ENCODE data around the gene NEGR1.
A peak's percentile ranks its signal among the peaks of the same experiment; 100 is the strongest.

The NEGR1 gene

DNA sequence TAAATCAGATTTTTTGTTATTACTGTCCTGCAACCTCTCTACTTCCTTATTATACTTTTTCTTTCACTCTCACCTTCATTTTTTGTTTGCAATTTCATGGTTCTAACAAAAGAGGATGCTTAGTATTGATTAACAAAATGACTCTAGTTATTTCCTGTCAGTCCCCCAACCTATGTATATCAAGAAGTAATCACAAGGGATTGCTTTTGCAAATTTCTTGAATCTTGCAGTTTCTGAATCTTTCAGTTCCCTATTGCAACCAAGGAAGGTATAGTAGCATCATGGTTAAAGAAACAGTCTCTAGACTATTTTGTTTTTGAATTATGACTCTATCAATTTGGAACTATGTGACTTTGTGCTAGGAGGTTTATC, 446.9 kb downstream of the NEGR1 start:
- no peak for DNase-seq

DNA sequence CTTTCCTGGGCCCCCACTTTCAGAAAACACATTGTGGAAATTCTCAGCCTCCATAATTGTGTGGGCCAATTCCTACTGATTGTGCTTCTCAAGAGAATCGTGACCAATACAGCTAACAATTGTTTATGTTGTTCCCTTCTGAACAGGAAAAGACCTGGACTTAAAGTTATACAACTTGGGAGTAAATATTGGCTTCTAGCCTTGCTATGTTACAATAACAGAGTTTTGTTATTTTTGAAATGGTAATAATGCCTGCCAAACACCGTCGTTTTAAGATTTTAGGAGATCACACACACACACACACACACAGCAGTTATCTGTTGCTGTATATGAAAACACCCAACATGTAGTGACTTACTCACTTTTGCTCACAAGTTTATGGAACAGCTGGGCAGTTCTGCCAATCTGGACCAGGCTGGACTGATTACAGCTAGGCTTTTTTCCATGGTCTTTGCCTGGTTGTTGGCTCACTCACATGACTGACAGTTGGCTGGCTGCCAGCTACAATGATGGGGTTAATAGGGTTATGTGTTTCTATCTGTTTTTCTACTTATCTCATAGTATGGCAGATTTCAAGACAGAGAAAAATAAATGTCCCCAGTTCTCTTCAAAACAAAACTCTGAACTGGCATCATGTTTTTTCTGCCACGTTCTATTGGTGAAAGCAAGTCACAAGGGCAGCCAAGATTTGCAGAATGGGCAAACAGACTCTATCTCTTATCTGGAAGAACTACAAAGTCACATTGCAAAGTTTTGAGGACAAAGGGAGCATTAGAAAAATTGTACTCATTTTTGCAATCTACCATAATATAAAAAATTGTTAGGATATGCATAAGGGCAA, 447.5 kb downstream of the NEGR1 start:
- no peak for DNase-seq

DNA sequence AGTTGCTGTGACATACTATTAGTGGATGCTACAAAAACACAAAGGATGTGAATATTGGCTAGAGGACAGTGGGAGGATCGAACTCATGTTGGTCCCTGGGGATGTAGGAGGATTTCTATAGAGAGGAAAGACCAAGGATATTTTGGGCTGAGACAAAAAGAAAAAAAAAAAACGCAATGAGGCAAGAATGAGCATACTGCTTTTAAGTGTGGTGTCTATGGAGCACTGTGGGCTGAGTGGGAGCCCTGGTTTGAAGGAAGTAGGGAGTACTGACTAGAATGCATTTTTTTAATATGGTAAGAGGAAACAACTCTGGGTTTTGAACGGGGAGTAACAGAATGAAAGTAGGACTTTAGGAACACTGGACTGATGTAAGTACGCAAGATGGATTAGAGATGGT, 450.7 kb downstream of the NEGR1 start:
- DNase-seq: no peak

DNA sequence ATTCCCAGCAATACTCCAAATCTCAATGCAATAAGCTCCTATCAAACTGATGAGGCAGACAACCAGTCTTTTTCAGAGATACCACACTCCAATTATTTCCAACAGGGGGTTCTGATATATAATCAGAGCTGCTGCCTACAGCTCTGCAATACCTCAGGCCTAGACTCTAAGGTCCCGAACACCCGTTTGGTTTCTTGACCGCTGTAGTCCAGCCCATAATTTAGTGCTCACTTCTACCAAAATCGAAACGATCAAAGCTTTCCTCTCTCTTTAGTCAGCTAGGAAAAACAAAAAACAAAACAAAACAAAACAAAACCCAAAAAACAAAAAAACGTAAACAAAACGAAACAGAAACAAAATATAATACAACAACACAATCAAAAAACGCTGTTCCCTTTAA, 453.0 kb downstream of the NEGR1 start:
- DNase-seq: no peak

DNA sequence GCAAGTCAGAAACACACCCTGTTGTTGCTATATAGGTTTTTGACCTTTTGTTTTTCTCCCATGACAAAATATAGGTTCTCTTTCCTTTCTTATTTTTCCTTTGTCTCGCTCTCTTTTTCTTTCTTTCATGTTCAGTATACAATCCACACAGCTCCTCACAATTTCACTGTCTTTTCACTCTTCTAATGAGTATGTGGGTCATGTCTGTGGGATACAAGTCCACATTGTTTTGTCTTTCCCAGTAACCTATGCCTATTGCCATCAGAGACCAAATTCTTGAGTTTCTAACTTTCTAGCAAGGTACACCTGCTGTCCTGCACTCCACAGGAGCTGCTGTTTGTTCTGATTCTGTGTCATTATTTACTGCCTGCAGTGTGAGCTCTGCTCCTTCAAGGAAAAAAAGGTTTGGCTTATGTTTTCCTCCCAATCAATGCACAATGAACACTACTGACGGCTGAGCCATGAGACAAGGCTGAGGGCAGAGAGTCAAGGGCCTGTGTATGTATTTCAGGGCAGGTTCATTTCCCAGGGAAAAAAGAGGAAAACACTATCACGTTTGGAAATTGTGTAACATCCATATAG, 453.8 kb downstream of the NEGR1 start:
- no peak for DNase-seq

DNA sequence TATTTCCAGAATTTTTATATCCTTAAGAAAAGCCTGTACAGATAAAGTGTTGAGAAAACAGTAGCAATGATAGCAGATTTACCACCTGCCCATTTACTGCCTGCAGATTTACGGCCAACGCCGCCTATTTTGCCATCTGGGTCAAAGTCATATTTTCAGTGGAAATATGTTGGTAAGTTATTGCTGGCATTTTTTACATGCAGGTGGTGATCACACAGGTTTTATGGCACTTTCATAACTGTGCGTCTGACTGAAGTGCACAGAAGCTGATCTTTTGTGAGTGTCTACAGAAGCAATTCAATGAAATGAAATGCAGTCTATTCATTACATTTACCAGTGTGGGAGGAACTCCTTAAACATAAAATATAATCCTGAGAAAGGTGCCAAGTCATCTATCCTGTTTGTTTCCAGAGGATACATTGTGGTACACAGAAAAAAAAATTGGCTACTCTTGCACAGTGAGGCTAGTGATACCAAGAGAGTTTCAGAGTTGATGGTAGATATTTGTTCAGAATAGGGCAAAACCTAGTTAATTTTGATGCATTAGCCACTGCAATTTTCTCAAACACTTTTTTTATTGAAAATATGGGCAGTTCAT, 458.5 kb downstream of the NEGR1 start:
- DNase-seq: no peak

DNA sequence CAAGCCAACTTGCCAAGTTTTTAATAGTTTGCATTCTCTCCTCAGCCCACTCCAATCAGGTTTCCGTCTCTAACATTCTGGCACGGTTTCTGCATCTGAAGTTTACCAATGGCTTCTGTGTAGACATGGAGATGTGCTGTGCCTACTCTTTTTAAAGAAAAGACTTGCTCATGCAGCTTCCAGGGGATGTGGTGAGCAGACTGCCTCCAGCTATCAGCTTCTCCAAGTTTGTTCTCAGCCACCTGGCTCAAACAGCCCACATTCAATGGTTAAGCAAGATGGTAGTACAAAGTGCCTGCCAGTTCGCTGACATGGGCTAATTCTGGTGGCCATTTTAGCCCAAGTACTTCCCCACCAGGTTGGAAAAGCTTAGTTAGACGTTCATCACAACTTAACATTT, 465.3 kb downstream of the NEGR1 start:
- no peak for DNase-seq

DNA sequence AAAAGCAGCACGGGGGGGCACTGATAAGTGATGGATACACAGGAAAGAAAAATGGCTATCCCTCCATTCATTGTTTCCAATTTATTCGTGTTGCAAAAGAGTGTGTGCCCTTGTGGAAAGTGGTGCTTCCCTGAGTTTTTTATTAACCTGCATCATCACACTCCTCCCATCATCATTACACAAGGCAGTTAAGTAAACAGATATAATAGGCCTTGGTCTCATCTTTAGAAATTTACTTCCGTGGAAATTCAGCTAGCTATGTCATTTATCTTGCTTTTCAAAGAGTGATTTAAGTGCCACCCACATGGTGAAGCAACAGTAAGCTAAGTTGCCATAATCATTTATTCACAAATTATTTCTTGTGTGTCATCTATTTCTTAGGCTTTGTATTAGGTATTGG, 473.3 kb downstream of the NEGR1 start:
- peak; percentile 4 for DNase-seq

DNA sequence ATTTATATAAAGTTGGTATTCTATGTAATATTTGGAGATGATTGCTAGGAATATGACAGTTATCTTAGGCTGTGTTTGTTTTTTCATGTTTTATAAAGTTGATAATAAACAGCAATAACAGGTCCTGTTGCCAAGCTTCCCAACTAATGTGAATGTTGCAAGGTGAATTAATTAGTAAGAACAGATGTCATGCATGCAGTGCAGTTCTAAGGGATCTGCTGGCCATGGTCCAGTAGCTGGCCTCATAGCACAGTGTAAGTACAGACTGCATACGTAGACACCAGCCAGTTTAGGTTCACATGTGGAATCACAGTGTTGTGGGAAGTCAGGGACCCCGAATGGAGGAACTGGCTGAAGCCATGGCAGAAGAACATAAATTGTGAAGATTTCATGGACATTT, 478.2 kb downstream of the NEGR1 start:
- DNase-seq: no peak

DNA sequence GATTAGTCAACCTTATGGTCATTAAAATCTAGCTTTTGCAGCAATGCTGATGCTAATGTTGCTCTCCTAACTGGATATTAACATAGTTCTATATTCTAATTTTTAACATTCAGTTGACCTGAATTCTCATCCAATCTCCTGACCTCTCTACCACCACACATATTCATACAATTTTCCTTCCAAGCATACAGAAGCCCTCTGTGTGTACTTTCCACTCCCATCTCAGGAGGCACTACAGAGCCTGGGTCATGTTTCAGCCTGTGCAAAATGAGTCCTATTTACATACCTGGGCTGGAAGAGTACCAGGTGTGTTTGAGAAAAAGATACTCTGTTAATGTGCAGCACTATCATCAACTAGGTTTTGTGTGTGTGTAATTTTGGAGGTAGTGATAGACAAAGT, 486.3 kb downstream of the NEGR1 start:
- no peak for DNase-seq

DNA sequence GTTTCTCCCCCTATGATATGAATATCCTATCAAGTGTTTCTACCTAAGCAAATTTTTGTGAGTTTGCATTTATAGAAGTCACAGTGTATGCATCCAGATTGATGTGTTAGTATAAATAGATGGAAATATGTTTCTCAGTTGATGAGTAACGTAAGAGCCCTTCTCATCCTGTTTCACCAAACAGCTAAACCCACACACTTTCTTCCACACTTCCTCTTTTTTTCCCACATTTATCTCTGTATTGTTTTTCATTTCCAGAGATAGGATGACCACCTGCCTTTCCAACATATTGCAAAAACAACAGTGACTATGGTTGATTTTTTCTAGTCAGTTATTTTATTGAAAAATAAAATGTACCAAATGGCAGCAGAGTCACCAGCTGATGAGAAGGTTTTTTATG, 490.1 kb downstream of the NEGR1 start:
- no peak for DNase-seq

DNA sequence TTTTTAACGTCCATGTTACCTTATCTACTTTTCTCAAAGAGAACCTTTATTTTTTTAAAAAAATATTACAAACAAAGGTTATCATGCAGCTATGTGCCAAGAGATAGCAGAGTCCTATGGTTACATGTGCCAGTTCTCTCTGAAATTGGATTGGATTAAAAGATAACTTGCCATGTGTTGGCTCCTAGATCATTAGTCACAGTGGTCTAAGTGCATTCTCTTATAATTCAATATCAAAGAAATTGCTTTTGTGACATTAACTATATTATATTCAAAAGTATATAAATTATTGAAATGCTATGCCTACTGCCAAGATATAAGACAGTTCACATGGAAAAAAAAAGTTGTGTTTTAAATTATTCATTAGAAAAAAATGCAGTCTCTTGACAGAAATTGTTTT, 494.2 kb downstream of the NEGR1 start:
- no peak for DNase-seq

DNA sequence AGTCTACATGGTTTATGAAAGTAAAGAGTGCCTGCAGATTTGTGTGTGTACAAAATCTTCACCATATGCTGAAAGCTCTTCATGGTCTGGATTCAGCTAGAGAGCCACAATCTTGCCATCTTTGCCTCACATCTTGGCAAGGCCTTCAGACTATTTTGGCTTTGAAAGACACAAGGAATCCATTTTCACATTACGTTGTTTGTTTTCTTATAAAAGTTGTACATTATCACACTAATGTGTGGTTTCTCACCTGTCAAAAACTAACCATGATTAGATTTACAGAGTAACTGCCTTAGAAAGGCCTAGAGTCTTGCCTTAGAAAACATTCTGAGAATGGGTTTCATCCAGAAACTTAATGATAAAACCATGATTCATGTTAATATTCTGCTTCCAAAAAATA, 494.6 kb downstream of the NEGR1 start:
- no peak for DNase-seq

DNA sequence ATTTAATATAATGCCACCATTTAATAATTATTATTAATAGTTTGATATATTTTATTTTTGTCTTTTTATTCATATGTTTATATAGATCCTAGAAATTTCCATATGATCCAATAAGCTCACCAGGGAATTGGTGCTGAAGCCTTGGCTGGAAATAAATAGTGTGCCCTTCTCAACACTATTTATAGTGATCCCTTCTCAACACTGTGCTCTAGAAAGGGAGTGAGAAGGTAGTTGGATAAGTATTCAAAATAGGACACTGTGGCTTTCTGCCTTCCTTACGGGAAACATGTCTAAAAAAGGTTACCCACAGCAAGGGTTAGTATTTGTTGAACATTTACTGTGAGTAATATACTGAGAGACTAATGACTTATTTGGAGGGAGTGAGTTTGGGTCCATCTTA, 496.1 kb downstream of the NEGR1 start:
- no peak for DNase-seq

DNA sequence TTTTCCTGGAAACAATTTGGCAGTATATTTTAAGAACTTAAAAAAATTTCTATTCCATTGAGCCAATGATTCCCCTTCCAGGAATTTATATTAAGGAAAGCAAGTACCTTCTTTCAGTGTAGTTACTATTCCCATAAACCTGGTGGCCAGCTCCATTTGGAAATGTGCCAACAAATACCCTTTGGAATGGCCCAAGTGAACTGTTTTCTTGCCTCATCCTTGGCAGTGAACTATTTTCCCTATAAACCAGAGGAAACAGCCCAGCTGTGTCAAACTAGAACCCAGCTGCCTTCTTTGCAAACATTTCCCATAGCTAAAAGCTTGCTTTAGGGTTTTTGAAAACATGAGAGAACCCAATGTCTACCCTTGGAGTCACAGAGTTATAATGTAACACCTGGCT, 496.9 kb downstream of the NEGR1 start:
- no peak for DNase-seq

DNA sequence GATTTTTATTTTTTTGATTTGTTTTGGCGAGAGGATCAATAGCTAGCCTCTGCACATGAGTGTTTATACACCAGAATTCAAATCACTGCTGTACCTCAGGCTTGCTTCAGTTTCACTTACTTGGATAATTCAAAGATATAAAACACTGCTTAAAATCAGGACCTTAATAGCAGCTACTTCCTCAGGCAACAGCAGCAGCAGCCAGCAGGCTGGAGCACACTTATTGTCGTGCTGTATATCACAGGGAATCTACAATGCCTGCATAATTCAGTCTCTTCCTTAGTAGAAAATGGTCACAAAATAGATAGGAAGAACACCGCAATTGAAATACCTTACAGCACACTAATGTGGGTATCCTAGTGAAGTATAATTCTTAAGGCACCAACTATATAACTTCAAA, 497.3 kb downstream of the NEGR1 start:
- DNase-seq: no peak

DNA sequence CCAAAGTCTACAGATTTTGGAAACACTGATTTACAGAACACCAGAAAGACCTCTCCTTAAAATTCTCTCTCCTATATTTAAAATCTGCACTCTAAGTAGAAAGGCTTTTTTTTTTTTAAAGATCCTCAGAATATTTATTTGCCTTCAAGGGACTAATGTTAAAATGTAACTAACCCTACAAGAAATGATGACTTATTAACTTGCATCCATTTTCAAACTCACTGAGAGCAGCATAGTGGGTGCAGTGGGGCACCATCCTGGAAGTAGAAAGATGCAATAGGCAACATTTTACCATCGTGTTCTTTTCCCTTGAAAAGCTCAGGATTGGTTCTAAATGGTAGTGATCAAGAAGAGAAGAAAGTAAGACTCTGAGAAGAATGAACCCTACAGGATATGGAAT, 498.1 kb downstream of the NEGR1 start:
- DNase-seq: no peak

DNA sequence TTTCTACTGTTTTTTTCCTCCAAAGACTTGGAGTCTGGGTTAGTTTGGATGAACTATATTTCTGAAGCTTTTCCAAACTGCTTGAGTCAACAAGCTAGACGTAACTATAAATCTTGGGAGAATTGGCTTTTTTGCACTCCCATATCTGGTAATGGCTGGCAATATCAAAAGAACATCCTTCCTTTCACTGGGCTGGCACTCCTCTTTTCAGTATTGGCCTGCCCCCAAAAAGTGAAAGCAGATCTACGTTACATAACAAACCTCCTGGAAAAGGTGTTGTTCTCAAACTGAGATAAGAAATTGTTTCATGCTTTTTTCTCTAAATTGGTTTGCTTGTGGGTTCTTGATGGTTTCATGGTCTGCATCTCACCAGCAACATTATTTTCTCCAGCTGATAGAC, 499.3 kb downstream of the NEGR1 start:
- DNase-seq: no peak

DNA sequence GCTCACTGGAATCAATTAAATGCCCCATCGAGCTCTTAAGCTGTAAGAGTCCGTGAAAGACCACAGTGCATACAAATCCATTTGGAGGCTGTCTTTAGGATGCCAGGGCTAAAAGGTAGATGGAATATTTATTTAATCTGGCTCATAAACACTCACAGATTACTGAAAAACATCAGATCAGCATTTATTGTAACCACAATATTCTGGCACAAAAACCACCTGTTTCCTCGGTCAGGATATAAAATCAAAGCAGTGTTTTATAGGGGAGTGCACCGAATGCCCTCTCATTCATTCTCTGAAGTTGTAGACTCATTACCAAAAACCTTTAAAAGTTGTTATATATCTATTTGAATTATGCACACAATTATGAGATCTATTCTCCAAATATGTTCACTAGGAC, 500.9 kb downstream of the NEGR1 start:
- no peak for DNase-seq

DNA sequence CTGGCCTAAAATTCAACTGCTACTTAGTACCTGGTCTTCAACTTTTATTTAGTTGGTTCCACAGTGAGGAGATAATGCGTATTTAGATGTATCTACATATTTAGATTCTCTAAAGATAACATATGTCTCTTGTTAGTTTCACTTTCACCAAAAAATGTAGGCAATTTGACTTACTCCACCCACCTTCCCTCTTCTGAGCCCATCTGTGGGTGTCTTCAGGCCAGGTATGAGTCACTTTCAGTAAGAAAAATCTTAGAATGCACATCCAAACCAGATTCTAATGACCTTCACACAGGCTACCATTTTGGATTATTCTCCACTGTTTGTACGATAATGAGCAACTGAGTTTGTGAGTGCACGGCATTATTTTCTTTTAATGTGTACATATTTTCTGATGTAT, 501.7 kb downstream of the NEGR1 start:
- DNase-seq: no peak

DNA sequence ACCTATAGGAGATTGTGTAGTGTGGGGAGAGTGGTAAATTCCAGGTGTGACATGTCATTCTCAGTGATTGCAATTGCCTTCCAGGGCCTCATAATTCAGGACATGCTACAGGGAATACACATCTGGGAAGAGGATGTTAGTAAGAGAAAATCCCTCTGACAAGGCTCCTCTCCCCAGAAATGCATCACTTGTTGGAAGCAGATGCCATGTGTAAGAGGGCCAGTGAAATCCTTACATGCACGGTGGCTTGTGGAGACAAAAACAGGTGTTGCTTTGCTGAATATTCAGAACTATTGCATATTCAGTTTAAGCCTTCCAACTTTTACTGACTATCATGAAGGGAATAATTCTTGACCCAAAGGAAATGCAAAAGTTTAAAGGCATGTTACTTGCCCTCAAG, 503.4 kb downstream of the NEGR1 start:
- no peak for DNase-seq

DNA sequence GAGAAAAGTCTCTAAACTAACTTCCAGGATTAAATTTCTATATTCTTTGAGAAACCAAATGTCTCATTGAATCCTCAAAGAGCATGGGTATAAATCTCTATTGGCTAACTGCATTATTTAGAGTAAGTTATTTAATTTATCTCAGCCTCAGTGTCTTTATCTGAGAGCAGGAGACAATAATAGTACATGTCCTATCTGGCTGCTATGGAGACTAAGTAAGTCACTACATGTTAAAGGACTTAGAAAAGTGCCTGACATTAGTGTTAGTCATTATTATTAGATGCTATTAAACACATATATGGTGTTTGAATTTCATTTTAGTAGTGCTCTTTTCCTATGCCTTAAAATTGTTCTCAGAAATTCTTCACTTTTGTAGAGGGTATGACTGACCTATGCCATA, 505.2 kb downstream of the NEGR1 start:
- no peak for DNase-seq

DNA sequence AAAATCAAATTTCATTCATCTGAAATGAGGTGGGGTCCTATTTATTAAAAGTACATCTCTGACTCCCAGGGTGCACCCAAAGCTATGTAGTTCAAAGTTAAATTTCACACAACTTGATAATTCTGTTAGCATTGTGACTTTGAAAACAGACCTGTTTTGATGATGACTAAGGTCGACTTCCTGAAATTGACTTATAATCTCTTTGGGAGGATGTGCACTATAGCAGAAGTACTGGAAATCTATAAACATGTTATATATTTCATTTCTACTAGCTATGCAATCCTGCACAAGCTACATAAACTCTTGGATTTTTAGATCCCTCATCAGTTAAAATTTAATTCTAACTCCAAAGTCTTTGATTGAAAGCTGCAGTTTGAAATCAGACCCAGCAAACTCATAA, 507.6 kb downstream of the NEGR1 start:
- DNase-seq: no peak

DNA sequence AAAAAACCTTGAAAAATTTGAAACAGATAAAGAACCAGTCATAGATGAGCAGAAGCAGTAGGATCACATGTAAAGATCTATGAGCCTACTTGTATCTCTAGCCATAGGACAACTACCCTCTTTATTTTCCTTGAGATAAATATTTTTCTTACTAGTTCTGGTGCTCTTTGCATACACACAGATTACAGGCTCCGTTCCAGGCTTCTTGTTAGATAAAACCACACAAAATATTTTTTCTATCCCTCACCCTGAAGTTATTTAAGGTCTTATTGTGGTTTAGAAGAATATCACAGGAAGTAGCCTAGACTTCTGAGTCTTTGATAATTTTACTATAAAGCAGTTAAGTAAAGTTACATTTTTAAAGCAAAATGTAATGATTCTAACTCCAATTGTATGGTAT, 512.2 kb downstream of the NEGR1 start:
- DNase-seq: peak; percentile 11

DNA sequence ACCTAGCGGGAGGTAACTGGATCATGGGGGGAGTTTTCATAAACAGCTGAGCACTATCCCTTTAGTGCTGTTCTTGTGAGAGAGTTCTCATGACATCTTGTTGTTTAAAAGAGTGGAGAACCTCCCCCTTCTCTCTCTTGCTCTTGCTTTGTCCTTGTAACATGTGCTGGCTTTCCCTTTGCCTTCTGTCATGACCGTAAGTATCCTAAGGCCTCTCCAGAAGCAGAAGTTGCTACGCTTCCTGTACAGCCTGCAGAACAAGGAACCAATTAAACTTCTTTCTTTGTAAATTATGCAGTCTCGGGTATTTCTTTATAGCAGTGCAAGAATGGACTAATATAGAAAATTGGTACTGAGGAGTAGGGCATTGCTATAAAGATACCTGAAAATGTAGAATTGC, 515.6 kb downstream of the NEGR1 start:
- no peak for DNase-seq
